ENCODE results near the gene NSMF.
A peak's percentile ranks its signal among the peaks of the same experiment; 100 is the strongest.
"Not testable (repeated sequence)": the region's sequence is repeated elsewhere in the genome, so short reads cannot be mapped to it uniquely, and the experiment has no call there.

The NSMF gene

GRCh38 chr9:137417161-137418021 is 41.7 kb downstream of the NSMF start:
- DNase-seq = no peak

DNA sequence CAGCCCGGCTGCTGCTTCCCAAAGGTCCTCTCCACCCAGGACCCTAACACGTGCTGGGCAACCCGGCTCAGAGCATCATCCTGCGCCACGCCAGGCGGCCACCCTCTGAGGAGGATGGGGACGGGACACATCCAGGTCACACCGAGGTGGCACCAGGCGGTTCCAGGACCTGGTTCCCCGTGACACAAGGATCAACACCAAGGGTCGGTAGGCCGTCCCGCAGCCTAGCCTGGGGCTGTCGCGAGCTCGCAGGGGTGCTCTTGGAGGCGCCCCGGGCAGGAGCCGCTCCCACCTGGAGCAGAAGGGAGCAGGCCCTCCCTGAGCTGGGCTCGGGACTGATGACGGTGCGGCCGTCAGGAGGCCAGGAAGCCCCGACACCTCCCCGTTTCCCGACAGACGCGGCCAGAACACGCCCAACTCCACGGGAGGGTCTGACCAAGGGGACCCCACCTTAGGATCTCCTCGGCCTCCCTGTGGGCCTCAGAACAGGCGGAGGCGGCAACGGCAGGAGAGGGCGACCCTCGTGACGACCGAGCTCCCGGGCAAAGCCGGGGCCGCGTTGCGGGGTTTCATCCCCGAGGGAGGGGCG is 42.5 kb downstream of the NSMF start:
- DNase-seq = no peak

DNA sequence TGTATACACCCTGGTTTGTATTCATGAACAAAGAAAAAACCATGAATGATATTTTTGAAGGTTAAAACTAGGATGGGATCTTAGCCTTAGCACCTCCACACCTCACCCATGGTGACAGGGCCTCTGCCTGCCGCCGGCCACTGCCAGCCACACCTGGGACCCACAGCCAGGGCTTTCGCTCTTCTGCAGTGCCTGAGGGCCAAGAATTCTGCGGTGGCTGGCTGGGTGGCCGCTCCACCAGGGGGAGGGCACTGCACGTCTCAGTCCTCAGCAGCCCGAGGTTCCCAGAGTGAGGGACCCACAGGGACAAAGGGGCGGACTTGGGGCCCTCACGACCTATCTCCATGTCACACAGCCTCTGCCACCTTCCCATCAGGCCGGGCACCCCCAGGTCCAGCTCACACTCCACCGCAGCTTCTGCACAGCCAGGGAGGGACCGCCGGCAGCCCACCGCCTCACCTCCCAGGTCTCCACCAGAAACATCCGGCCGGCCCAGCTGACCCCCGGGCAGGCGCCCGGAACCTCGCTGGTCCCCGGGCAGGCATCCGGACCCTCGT is 43.0 kb downstream of the NSMF start:
- no peak for DNase-seq

GRCh38 chr9:137415451-137415850 is 43.7 kb downstream of the NSMF start:
- DNase-seq = no peak

- no peak for DNase-seq
Measured at GRCh38 chr9:137412431-137412830, 46.7 kb downstream of the NSMF start.

- peak in 1 of 56 donors; percentile 30 for DNase-seq
Measured at GRCh38 chr9:137411645-137412380, 47.3 kb downstream of the NSMF start.

- DNase-seq = no peak
Measured at GRCh38 chr9:137411260-137411644, 47.9 kb downstream of the NSMF start.

DNA sequence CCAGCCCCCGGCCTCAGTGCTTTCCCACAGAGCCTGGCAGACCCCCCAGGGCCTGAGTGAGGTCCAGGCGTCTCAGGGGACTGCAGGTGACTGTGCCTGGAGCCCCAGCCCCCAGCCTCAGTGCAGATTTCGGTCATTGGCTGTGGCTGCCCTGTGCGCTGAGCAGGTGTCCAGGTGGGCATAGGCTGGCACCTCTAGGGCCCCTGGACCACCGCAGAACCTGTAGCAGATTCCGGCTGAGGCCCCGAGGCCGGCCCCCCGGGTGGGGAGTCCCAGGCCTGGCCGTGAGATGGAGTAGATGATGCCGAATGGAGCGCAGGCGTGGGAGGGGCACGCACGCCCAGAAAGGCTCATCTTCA is 48.3 kb downstream of the NSMF start:
- DNase-seq = no peak

- DNase-seq = not testable (repeated sequence)
Measured at GRCh38 chr9:137410236-137410890, 48.8 kb downstream of the NSMF start.

GRCh38 chr9:137409515-137409914 is 49.6 kb downstream of the NSMF start:
- DNase-seq = no peak

DNA sequence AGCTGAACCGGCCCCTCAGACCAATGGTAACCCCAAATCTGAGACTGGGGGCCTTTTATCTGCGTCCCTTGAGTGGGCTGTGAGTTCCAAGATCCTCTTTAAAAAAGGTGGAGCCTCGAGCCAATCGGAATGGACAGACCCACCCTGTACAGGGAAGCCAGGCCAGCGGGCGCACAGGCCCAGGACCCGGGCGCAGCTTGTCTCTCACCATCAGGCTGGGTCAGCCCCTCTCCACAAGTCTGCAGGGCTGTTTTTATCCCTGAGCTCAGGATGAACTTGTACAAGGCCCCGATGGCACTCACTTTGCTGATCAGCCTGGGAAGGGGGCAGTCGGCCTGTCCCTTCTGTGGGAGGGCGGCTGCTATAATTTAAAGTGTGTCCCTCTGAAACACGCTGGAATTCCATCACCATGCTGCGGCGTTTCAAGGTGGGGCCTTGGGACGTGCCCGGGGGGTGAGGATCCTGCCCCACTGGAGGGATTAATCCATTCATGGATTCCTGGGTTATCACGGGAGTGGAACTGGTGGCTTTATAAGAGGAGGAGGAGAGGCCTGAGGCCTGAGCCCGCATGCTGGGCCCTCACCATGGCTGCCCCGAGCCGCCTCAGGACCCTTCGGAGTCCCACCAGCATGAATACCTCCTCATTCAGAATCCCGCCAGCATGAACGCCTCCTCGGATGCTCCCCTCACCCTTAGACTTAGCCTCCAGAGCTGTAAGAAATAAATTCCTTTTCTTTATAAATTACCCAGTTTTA is 50.3 kb downstream of the NSMF start:
- no peak for DNase-seq

DNA sequence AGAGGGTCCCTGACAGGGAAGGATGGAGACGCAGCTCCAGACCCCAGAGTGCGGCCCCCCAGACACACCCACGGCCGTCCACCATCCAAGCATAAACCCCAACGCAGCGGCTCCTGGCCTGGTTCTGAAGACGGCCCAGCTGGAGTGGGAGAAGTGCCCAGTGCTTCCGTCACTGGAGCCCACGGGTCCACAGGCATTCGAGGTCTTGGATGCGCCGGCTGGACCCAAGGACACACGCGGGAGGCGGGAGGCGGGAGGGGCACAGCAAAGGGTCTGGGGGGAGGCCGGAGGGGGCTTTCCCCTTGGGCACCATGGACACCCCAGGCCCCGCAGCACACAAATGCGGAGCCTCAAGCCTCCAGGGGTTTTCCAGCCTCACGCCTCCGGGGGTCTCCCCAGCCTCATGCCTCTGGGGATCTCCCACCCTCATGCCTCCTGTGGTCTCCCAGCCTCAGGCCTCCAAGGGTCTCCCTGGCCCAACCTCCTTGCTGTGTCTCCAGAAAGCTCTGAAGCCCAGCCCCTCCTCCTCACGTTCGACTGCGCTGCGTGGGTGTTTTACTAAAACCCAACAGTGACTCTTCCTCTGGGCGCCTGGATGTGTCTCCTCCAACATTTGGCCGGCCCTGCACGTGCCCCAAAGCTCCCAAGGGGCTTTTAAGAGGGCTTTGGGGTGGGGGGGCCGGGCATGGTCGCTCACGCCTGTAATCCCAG is 51.4 kb downstream of the NSMF start:
- peak in 14 of 56 donors; percentile 11 to 52 (median 22) for DNase-seq

DNA sequence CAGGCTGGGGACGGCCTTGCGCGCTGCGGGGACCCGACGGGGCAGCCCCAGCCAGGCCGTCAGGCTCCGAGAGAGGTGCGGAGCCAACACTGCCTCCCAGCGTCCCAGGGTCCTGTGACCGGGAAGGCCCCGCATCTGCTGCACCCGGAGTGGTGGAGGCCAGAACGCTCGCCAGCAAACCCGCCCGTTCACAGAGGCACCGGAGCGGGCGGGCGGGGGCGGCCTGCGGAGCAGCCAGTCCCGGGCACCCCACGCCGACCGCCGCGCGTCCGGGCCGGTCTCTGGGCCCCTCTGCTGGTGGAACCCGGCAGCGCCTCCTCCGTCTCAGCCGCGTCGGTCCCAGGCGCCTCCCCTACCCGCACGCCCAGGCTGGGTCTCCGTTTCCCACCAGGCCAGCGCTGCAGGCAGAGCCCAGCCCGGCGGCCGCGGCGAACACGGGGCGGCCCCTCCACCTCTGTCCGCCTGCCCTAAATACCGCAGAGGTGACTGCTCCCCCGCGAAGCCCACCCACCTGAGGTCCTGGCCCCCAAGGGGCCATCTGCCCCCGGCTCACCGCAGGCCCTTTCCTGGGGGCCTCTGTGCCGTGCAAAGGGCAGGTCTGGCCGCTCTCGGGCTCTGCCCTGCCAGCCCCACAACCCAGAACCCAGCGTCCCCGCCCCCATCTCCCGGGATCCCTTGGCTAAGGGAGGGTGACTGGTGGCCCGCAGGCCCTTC is 52.1 kb downstream of the NSMF start:
- DNase-seq = peak in 39 of 56 donors; percentile 6 to 77 (median 33)

DNA sequence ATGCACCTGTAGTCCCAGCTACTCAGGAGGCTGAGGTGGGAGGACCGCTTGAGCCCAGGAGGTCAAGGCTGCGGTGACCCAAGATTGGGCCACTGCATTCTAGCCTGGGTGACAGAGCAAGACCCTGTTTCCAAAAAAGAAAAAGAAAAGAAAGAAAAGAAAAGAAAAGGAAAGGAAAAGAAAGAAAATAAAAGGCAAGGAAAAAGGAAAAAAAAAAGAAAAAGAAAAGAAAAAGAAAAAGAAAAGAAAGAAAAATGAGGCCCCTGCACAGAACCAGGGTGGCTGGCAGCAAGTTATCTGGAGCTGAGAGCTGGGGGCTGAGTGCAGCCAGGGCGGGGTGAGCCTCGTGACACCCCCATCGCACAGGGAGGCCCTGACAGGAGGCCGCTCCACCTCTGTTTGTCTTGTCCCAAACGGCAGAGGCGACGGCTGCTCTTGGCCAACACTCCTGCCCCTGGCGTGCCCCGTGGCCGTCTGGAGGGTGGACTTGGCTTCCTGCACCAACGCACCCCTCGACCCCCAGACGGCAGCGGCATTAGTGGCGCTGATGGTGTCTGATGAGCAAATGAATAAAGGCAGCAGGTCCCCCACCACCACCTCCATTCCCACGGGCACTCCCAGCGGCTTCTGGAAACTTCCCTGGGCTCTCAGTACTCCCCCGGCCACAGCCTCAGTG is 52.9 kb downstream of the NSMF start:
- DNase-seq = peak in 1 of 56 donors; percentile 66

GRCh38 chr9:137405677-137406081 is 53.5 kb downstream of the NSMF start:
- no peak for DNase-seq

- no peak for DNase-seq
Measured at GRCh38 chr9:137404961-137405567, 54.1 kb downstream of the NSMF start.

DNA sequence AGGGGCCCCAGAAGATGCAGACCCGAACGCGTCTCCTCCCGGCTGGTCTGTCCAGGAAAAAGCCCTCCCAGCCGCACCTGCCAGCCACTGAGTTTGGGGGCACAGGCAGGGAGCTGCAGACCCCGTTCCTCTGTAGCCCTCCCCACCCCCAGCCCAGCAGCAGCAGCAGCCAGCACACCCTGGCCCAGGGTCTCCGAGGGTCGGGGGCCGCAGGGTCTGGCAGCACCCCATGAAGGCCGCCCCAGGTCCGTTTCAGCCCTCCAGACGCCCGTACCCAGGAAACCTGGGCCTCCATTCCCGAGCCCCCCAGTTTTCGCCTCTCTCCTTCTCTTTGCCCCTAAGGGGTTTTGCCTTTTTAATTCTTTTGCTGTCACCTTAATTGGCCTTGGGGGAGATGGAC is 55.9 kb downstream of the NSMF start:
- DNase-seq = no peak

DNA sequence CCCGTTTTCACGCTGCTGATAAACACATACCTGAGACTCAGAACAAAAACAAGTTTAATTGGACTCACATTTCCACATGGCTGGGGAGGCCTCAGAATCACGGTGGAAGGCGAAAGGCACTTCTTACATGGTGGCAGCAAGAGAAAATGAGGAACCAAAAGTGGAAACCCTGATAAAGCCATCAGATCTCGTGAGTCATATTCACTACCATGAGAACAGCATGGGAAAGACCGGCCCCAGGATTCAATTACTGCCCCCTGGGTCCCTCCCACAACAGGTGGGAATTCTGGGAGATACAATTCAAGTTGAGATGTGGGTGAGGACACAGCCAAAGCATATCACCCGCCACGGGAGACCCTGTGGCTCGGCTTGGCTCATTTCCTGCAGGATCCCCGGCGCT is 56.4 kb downstream of the NSMF start:
- no peak for DNase-seq

Measured in nucleus accumbens (tissue), 56 donors.